IPS-18c (cell line): Measurements from ENCODE around the gene FLRT2.

Experiments used
- H3K4me3 ChIP-seq: 2 replicates; pipeline ENCODE4 v1.7.0; 2013; ENCODE audit warnings: low read depth, mild to moderate bottlenecking, low read length, moderate library complexity; ENCODE audit not compliant: insufficient read depth
- H3K9me3 ChIP-seq: one replicate; pipeline ENCODE4 v1.6.1; 2013; ENCODE audit warnings: mild to moderate bottlenecking, low read length, moderate library complexity; ENCODE audit not compliant: control insufficient read depth, insufficient read depth

The FLRT2 gene

GRCh38 chr14:85527445-85528035 lies 2.4 kb upstream of the FLRT2 start:
- Histone ChIP-seq H3K9me3 (no peaks in the 10 kb centered on the region), H3K4me3 (no peak overlapping the region)

- Histone ChIP-seq H3K4me3 (peak overlapping the region; percentile 75; the same call in 1 of the 2 replicates), H3K9me3 (no peaks in the 10 kb centered on the region)
Observed at GRCh38 chr14:85528080-85528896, 1.7 kb upstream of the FLRT2 start.

- Histone ChIP-seq H3K9me3 (no peaks in the 10 kb centered on the region), H3K4me3 (peak overlapping the region; percentile 75)
Observed at GRCh38 chr14:85528897-85529631, 880 bp upstream of the FLRT2 start.

- H3K4me3 ChIP-seq: peak overlapping the region; percentile 75
- H3K9me3 ChIP-seq: no peaks in the 10 kb centered on the region
Observed at GRCh38 chr14:85530626-85531025, 682 bp downstream of the FLRT2 start.

- H3K4me3 ChIP-seq: peak overlapping the region; percentile 75
- H3K9me3 ChIP-seq: no peaks in the 10 kb centered on the region
Observed at GRCh38 chr14:85531141-85531586, 1.2 kb downstream of the FLRT2 start.

- Histone ChIP-seq H3K4me3 (peak overlapping the region; percentile 75), H3K9me3 (no peaks in the 10 kb centered on the region)
Observed at GRCh38 chr14:85531587-85532373, 1.8 kb downstream of the FLRT2 start.

GRCh38 chr14:85532374-85533022 lies 2.6 kb downstream of the FLRT2 start:
- H3K9me3 ChIP-seq: no peaks in the 10 kb centered on the region
- H3K4me3 ChIP-seq: peak overlapping the region; percentile 75

- Histone ChIP-seq H3K9me3 (no peaks in the 10 kb centered on the region), H3K4me3 (peak overlapping the region; percentile 75)
Observed at GRCh38 chr14:85533023-85533860, 3.3 kb downstream of the FLRT2 start.

- no peaks in the 10 kb centered on the region for H3K9me3 ChIP-seq
- H3K4me3 ChIP-seq: peak overlapping the region; percentile 75
Observed at GRCh38 chr14:85533861-85534291, 3.9 kb downstream of the FLRT2 start.

- H3K9me3 ChIP-seq: no peaks in the 10 kb centered on the region
- peak overlapping the region; percentile 75 for H3K4me3 ChIP-seq
Observed at GRCh38 chr14:85534458-85535293, 4.7 kb downstream of the FLRT2 start.

GRCh38 chr14:85535321-85535720 lies 5.4 kb downstream of the FLRT2 start:
- H3K9me3 ChIP-seq: no peaks in the 10 kb centered on the region
- peak overlapping the region; percentile 75; the same call in 1 of the 2 replicates for H3K4me3 ChIP-seq

GRCh38 chr14:85535991-85536832 lies 6.3 kb downstream of the FLRT2 start:
- Histone ChIP-seq H3K4me3 (no peak overlapping the region), H3K9me3 (no peaks in the 10 kb centered on the region)

- H3K9me3 ChIP-seq: no peaks in the 10 kb centered on the region
- H3K4me3 ChIP-seq: no peak overlapping the region
Observed at GRCh38 chr14:85536833-85537190, 6.9 kb downstream of the FLRT2 start.

GRCh38 chr14:85537526-85537925 lies 7.6 kb downstream of the FLRT2 start:
- no peak overlapping the region for H3K4me3 ChIP-seq

More at GRCh38 chr14:85537526-85537925, 7.6 kb downstream of the FLRT2 start:
- no peaks in the 10 kb centered on the region for H3K9me3 ChIP-seq
